OCI-LY7 (cell line): ENCODE data around the gene PDZK1. TPM values are rescaled to one million over a fixed set of nuclear protein-coding genes. Genes with fewer than 3 reads are reported as not detected.

Experiments used
- BruUV-seq: library from RNA; stranded (reverse); fragments of 400-500 nt; replicated peaks from 2 replicates; lab custom pipeline; 2021; lab: Mats Ljungman, UMichigan
- CTCF ChIA-PET: fragments of 300-600 bp; sonication (Branson Sonifier 250); formaldehyde crosslinking; loops from one replicate; lab custom pipeline; 2022; ENCODE audit warnings: antibody characterized with exemption; ENCODE audit not compliant: unreplicated experiment; lab: Charles Lee
- POLR2A ChIA-PET: fragments of 300-600 bp; sonication (Branson Sonifier 250); formaldehyde crosslinking; loops from one replicate; lab custom pipeline; 2022; ENCODE audit warnings: antibody characterized with exemption; lab: Charles Lee
- DNase-seq: peaks from one replicate; pipeline ENCODE4 v3.0.0-alpha.2; 2015; ENCODE audit warnings: low spot score
- H2AFZ ChIP-seq: fragments of 200-600 bp; sonication (generic), shearing (Covaris generic); 2 replicates; pipeline ENCODE4 v1.6.1; 2014; ENCODE audit warnings: mild to moderate bottlenecking, antibody characterized with exemption, low read length, moderate library complexity
- H3K27ac ChIP-seq: fragments of 200-600 bp; sonication (generic); 2 replicates; pipeline ENCODE4 v1.5.1; 2014; ENCODE audit warnings: mixed run types, low read depth, mild to moderate bottlenecking, moderate library complexity, low read length, inconsistent platforms; ENCODE audit not compliant: poor library complexity, severe bottlenecking
- H3K36me3 ChIP-seq: fragments of 200-600 bp; sonication (generic); 2 replicates; pipeline ENCODE4 v1.6.1; 2014; ENCODE audit warnings: mild to moderate bottlenecking, antibody characterized with exemption, low read length, moderate library complexity, mixed read lengths; ENCODE audit not compliant: insufficient read depth
- H3K4me1 ChIP-seq: fragments of 200-600 bp; sonication (generic); 2 replicates; pipeline ENCODE4 v1.5.1; 2014; ENCODE audit warnings: mild to moderate bottlenecking, low read length; ENCODE audit not compliant: insufficient read depth, poor library complexity, severe bottlenecking
- H3K4me2 ChIP-seq: fragments of 200-600 bp; sonication (generic); 2 replicates; pipeline ENCODE4 v1.6.1; 2014; ENCODE audit warnings: mild to moderate bottlenecking, low read length
- H3K4me3 ChIP-seq: fragments of 200-600 bp; sonication (generic); 2 replicates; pipeline ENCODE4 v1.5.1; 2014; ENCODE audit warnings: mild to moderate bottlenecking, low read depth, low read length; ENCODE audit not compliant: poor library complexity, severe bottlenecking
- H3K79me2 ChIP-seq: fragments of 200-600 bp; sonication (generic); 2 replicates; pipeline ENCODE4 v1.6.1; 2016; ENCODE audit warnings: low read depth, mild to moderate bottlenecking, low read length, moderate library complexity, mixed read lengths; ENCODE audit not compliant: insufficient read depth
- H3K9me2 ChIP-seq: fragments of 200-600 bp; sonication (generic); 2 replicates; pipeline ENCODE4 v1.6.1; 2016; ENCODE audit warnings: mild to moderate bottlenecking, low read length, mixed read lengths; ENCODE audit not compliant: insufficient read depth
- H3K9me3 ChIP-seq: fragments of 200-600 bp; sonication (generic); 2 replicates; pipeline ENCODE4 v1.6.1; 2014; ENCODE audit warnings: mild to moderate bottlenecking, mixed run types, low read length, mixed read lengths
- H4K20me1 ChIP-seq: fragments of 200-600 bp; sonication (generic); 2 replicates; pipeline ENCODE4 v1.6.1; 2014; ENCODE audit warnings: mild to moderate bottlenecking, antibody characterized with exemption, low read length, moderate library complexity, mixed read lengths; ENCODE audit not compliant: insufficient read depth
- EZH2phosphoT487 ChIP-seq: fragments of 200-600 bp; sonication (generic); IDR thresholded peaks from 2 replicates; pipeline ENCODE4 v1.6.1; 2018; ENCODE audit warnings: low read depth, borderline replicate concordance, mild to moderate bottlenecking, mixed run types, antibody characterized with exemption, low read length, moderate library complexity, mixed read lengths
- intact Hi-C: fragments of 100-400 bp; cut with micrococcal nuclease; formaldehyde crosslinking; loops from one replicate; pipeline ENCODE4 v1.10.0; 2022; ENCODE audit not compliant: unreplicated experiment
- total RNA-seq, 2 experiments: library from RNA; depleted of rRNA in 1 of 2; stranded (reverse); fragments of >200 nt in 1 of 2; shearing (Covaris generic) in 1 of 2; gene quantifications; 2 replicates each; pipeline ENCODE4 v1.2.3, GENCODE V29; 2014 to 2022
- TF ChIP-seq, protein P1 (sequence below): fragments of 200-600 bp; sonication (generic); conservative IDR thresholded peaks from 2 replicates; pipeline ENCODE4 v1.5.1; 2014; ENCODE audit warnings: mild to moderate bottlenecking, antibody characterized with exemption, low read length, moderate library complexity, mixed read lengths

The PDZK1 gene
- total RNA-seq, 2 experiments from 2014 or later: 0.23 TPM; not detected in 1

DNA sequence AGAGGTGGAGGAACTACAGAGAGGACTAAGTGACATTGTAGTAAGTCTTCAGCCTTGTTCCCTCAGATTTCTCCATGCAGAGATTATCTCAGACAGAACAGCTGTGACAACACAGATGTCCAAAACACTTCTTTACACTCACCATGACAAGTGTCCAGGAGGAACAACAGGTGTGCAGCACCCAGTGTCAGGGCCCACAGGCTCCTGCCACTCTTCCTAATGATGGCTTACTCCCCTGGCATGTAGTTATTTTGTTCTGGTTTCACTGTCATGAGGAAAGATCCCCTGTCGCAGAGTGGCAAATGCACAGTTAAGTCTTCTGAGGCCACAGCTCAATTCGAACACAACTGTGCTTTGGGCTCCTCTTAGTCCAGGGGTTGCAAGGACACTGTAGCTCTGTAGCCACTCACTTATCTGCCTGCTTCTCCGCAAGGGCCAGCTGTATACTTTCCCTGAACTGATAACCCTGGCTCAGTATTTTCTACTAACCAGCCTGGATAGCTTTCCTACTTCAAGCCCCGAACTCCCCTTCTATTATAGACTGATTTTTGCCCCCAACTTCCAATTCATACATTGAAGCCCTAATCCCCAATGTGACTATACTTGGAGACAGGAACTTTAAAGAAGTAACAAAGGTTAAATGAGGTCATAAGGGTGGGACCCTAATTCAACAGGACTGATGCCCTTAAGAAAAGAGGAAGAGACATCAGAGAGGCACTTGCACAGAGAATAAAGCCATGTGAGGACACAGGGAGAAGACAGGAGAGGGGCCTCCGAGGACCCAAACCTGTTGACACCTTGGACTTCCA lies 11.1 kb downstream of the PDZK1 start:
- Histone ChIP-seq H3K4me3 (no peak overlapping the region), H3K79me2 (no peaks in the 10 kb centered on the region), H3K9me2 (no peaks in the 10 kb centered on the region), H3K4me1 (no peaks in the 10 kb centered on the region), H3K9me3 (no peaks in the 10 kb centered on the region), H2AFZ (no peak overlapping the region), H3K27ac (no peak overlapping the region), H3K4me2 (no peak overlapping the region), H3K36me3 (no peaks in the 10 kb centered on the region), H4K20me1 (no peaks in the 10 kb centered on the region)
- CTCF ChIA-PET: no interaction called here
- intact Hi-C loops: no loop called here
- BruUV-seq: no TSS peak
- TF ChIP-seq, protein P1, sequence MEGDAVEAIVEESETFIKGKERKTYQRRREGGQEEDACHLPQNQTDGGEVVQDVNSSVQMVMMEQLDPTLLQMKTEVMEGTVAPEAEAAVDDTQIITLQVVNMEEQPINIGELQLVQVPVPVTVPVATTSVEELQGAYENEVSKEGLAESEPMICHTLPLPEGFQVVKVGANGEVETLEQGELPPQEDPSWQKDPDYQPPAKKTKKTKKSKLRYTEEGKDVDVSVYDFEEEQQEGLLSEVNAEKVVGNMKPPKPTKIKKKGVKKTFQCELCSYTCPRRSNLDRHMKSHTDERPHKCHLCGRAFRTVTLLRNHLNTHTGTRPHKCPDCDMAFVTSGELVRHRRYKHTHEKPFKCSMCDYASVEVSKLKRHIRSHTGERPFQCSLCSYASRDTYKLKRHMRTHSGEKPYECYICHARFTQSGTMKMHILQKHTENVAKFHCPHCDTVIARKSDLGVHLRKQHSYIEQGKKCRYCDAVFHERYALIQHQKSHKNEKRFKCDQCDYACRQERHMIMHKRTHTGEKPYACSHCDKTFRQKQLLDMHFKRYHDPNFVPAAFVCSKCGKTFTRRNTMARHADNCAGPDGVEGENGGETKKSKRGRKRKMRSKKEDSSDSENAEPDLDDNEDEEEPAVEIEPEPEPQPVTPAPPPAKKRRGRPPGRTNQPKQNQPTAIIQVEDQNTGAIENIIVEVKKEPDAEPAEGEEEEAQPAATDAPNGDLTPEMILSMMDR: no peak
- no peak for DNase-seq
- POLR2A ChIA-PET: interaction anchor here (0.6 kb wide), 1 partner anchor 94 kb away, joined by 3 read pairs; no protein-coding TSS in a partner anchor

DNA sequence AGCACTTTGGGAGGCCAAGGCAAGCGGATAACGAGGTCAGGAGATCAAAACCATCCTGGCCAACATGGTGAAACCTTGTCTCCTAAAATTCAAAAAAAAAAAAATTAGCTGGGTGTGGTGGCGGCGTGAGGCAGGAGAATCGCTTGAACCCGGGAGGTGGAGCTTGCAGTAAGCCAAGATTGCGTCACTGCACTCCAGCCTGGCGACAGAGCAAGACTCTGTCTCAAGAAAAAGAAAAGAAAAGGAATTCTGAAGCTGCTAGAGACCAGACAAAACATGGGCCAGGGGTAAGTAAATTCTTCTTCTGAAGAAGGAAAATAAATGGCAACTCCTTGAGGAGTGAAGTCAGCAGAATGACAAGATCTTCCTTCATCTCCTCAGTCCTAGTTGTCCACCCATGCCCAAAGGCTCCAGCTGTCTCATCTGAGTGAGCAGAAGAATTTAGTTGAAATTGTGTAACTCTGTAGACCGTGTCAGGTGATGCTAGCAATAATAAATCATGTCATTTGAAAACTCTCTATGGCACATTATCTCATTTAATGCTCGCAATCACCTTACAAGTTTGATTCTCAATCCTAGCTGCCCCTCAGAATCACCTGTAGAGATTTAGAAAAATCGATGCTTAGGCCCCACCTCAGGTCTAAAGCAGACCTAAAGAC lies 14.3 kb downstream of the PDZK1 start:
- Histone ChIP-seq H3K27ac (no peak overlapping the region), H3K4me1 (no peaks in the 10 kb centered on the region), H4K20me1 (no peaks in the 10 kb centered on the region), H3K36me3 (no peaks in the 10 kb centered on the region), H3K79me2 (no peaks in the 10 kb centered on the region), H3K4me2 (no peak overlapping the region), H2AFZ (no peak overlapping the region), H3K4me3 (no peak overlapping the region), H3K9me3 (no peaks in the 10 kb centered on the region), H3K9me2 (no peaks in the 10 kb centered on the region)
- intact Hi-C loops: no loop called here
- no peak for DNase-seq
- TF ChIP-seq EZH2phosphoT487: no peak
- TF ChIP-seq, protein P1: no peak
- POLR2A ChIA-PET: no interaction called here
- CTCF ChIA-PET: no interaction called here
- BruUV-seq: no TSS peak
